ENCODE data around the gene EFNB2. TPM values are rescaled to one million over a fixed set of nuclear protein-coding genes. Genes with fewer than 3 reads are reported as not detected.

EFNB2 gene
- total and polyA plus RNA-seq, 4 donors = 15.7 to 43.8 (median 29.1) TPM

- WGBS, 2 donors = 72 to 87% methylated on average over 15 of the region's 15 CpGs
- no peaks in the 10 kb centered on the region for H3K27me3 ChIP-seq (ENCODE audit: control insufficient read depth in 3 of 3, insufficient read depth in 3 of 3, low read length in 2 of 3)
- H3K9ac ChIP-seq (ENCODE audit: insufficient read depth in 1 of 2, low read length in 2 of 2) = no peak overlapping the region
- no peak overlapping the region for H3K4me3 ChIP-seq
- H3K4me1 ChIP-seq (ENCODE audit: control insufficient read depth in 5 of 5, insufficient read depth in 5 of 5, low read length in 5 of 5) = peaks cover 0 to 17% (median 11%) of the 10 kb centered on the region in 5 donors
- no peak for ATAC-seq (ENCODE audit: insufficient read depth, low FRiP score)
- H3K27ac ChIP-seq (ENCODE audit: low read depth in 1 of 2, low read length in 1 of 2) = no peak overlapping the region
- no peaks in the 10 kb centered on the region for H3K9me3 ChIP-seq (ENCODE audit: control insufficient read depth in 4 of 4, insufficient read depth in 3 of 4, low read length in 3 of 4)
- DNase-seq = no peak
- H3K36me3 ChIP-seq (ENCODE audit: control insufficient read depth in 4 of 4, insufficient read depth in 4 of 4, low read length in 4 of 4) = peaks cover 0 to 10% (median 4%) of the 10 kb centered on the region in 4 donors
- TF ChIP-seq CTCF (IDR thresholded peaks at IDR 0.05; ENCODE audit: control extremely low read depth, extremely low read depth) = no peak
Measured at GRCh38 chr13:106514928-106515634, 20.4 kb downstream of the EFNB2 start.

GRCh38 chr13:106513025-106513983, 22.2 kb downstream of the EFNB2 start:
- 59 to 72% methylated on average over 8 of the region's 8 CpGs for WGBS, 2 donors
- no peak for TF ChIP-seq CTCF (IDR thresholded peaks at IDR 0.05; ENCODE audit: control extremely low read depth, extremely low read depth)
- H3K4me3 ChIP-seq = no peak overlapping the region
- peaks cover 0 to 15% (median 6%) of the 10 kb centered on the region in 5 donors for H3K4me1 ChIP-seq (ENCODE audit: control insufficient read depth in 5 of 5, insufficient read depth in 5 of 5, low read length in 5 of 5)
- H3K36me3 ChIP-seq (ENCODE audit: control insufficient read depth in 4 of 4, insufficient read depth in 4 of 4, low read length in 4 of 4) = peaks cover 0 to 14% (median 4%) of the 10 kb centered on the region in 4 donors
- no peaks in the 10 kb centered on the region for H3K9me3 ChIP-seq (ENCODE audit: control insufficient read depth in 4 of 4, insufficient read depth in 3 of 4, low read length in 3 of 4)
- H3K9ac ChIP-seq (ENCODE audit: insufficient read depth in 1 of 2, low read length in 2 of 2) = no peak overlapping the region
- DNase-seq (no peak), ATAC-seq (ENCODE audit: insufficient read depth, low FRiP score) (no peak)
- no peak overlapping the region for H3K27ac ChIP-seq (ENCODE audit: low read depth in 1 of 2, low read length in 1 of 2)
- H3K27me3 ChIP-seq (ENCODE audit: control insufficient read depth in 3 of 3, insufficient read depth in 3 of 3, low read length in 2 of 3) = no peaks in the 10 kb centered on the region

GRCh38 chr13:106507560-106508274, 27.7 kb downstream of the EFNB2 start:
- Histone ChIP-seq H3K9ac (ENCODE audit: insufficient read depth in 1 of 2, low read length in 2 of 2) (no peak overlapping the region), H3K4me1 (ENCODE audit: control insufficient read depth in 5 of 5, insufficient read depth in 5 of 5, low read length in 5 of 5) (peaks cover 0 to 6% (median 0%) of the 10 kb centered on the region in 5 donors), H3K9me3 (ENCODE audit: control insufficient read depth in 4 of 4, insufficient read depth in 3 of 4, low read length in 3 of 4) (no peaks in the 10 kb centered on the region), H3K36me3 (ENCODE audit: control insufficient read depth in 4 of 4, insufficient read depth in 4 of 4, low read length in 4 of 4) (peaks cover 0 to 30% (median 7%) of the 10 kb centered on the region in 4 donors), H3K27me3 (ENCODE audit: control insufficient read depth in 3 of 3, insufficient read depth in 3 of 3, low read length in 2 of 3) (no peaks in the 10 kb centered on the region), H3K4me3 (no peak overlapping the region), H3K27ac (ENCODE audit: low read depth in 1 of 2, low read length in 1 of 2) (no peak overlapping the region)
- DNase-seq (no peak), ATAC-seq (ENCODE audit: insufficient read depth, low FRiP score) (no peak)
- TF ChIP-seq CTCF (IDR thresholded peaks at IDR 0.05; ENCODE audit: control extremely low read depth, extremely low read depth) = no peak
- WGBS, 2 donors = 37 to 59% methylated on average over 11 of the region's 11 CpGs

Measured in lung (tissue), 12 donors.